B cell (primary cell): ENCODE measurements around the gene ZNF148. TPM values are rescaled to one million over a fixed set of nuclear protein-coding genes. Genes with fewer than 3 reads are reported as not detected.

Experiments used
- ATAC-seq: fragments of 200-7000 bp; cut with Tn5 transposase; one replicate; pipeline ENCODE4 v1.10.0; 2021; ENCODE audit warnings: low read depth, mild to moderate bottlenecking, moderate number of reproducible peaks, moderate library complexity
- CTCF ChIA-PET: fragments of 350-600 bp; sonication (Branson Sonifier 250); formaldehyde crosslinking; loops from one replicate; lab custom pipeline; 2021; ENCODE audit warnings: antibody characterized with exemption, inconsistent platforms; lab: Charles Lee
- POLR2A ChIA-PET: fragments of 350-600 bp; sonication (Branson Sonifier 250); formaldehyde crosslinking; loops from one replicate; lab custom pipeline; 2021; ENCODE audit warnings: antibody characterized with exemption; lab: Charles Lee
- DNase-seq: peaks from one replicate; pipeline ENCODE4 v3.0.0; 2013
- H2AFZ ChIP-seq: 2 replicates; pipeline ENCODE4 v1.6.1; 2012; ENCODE audit warnings: mild to moderate bottlenecking, low read depth, low read length; ENCODE audit not compliant: insufficient read depth, poor library complexity, severe bottlenecking
- H3K27ac ChIP-seq, 2 donors: 1 replicate in 1 of 2; 2 replicates in 1 of 2; pipeline ENCODE4 v1.5.1; 2012 to 2013; ENCODE audit warnings: low read length in 2 of 2, mild to moderate bottlenecking in 2 of 2, moderate library complexity in 1 of 2
- H3K27me3 ChIP-seq, 4 experiments: fragments of 200-600 bp in 1 of 4; sonication (generic) in 1 of 4; replicated peaks in 1 of 4; 1 replicate in 2 of 4; 2 replicates in 2 of 4; pipeline versions ENCODE4 v1.6.1 to v1.7.0; 2013 to 2016; ENCODE audit warnings: low read length in 3 of 4, mild to moderate bottlenecking in 2 of 4, mixed read lengths in 1 of 4, moderate library complexity in 1 of 4; ENCODE audit not compliant: insufficient read depth in 4 of 4, control insufficient read depth in 3 of 4; ENCODE audit errors: control extremely low read depth in 1 of 4
- H3K36me3 ChIP-seq, 2 experiments: replicated peaks in 1 of 2; 1 replicate in 1 of 2; 2 replicates in 1 of 2; pipeline versions ENCODE4 v1.6.1 to v1.7.1; 2013; ENCODE audit warnings: low read length in 1 of 2; ENCODE audit not compliant: insufficient read depth in 2 of 2, control insufficient read depth in 1 of 2; ENCODE audit errors: control extremely low read depth in 1 of 2, extremely low read depth in 1 of 2
- H3K4me1 ChIP-seq, 2 donors: fragments of 200-600 bp in 1 of 2; sonication (generic) in 1 of 2; 1 replicate in 1 of 2; 2 replicates in 1 of 2; pipeline versions ENCODE4 v1.5.1 to v1.6.1; 2013 to 2017; ENCODE audit warnings: low read length in 2 of 2; ENCODE audit not compliant: control insufficient read depth in 2 of 2, insufficient read depth in 2 of 2
- H3K4me2 ChIP-seq: replicated peaks from 2 replicates; pipeline ENCODE3; 2012; ENCODE audit warnings: mild to moderate bottlenecking, low read depth, low read length; ENCODE audit not compliant: poor library complexity, severe bottlenecking
- H3K4me3 ChIP-seq, 5 experiments: fragments of 200-600 bp in 1 of 5; sonication (generic) in 1 of 5; 1 replicate in 3 of 5; 2 replicates in 2 of 5; pipeline versions ENCODE4 v1.5.1 to v1.7.0; 2011 to 2016; ENCODE audit warnings: low read length in 4 of 5, mild to moderate bottlenecking in 4 of 5, low read depth in 2 of 5, control low read depth in 1 of 5, moderate library complexity in 1 of 5; ENCODE audit not compliant: insufficient read depth in 1 of 5; ENCODE audit errors: control extremely low read depth in 1 of 5, extremely low read depth in 1 of 5
- H3K79me2 ChIP-seq: fragments of 200-600 bp; sonication (generic); one replicate; pipeline ENCODE4 v1.6.0; 2016; ENCODE audit warnings: low read length; ENCODE audit not compliant: control insufficient read depth, insufficient read depth
- H3K9ac ChIP-seq: fragments of 200-600 bp; sonication (generic); 2 replicates; pipeline ENCODE4 v1.6.1; 2017; ENCODE audit warnings: mild to moderate bottlenecking, low read length, moderate library complexity
- H3K9me3 ChIP-seq, 3 donors: one replicate each; pipeline versions ENCODE4 v1.6.1 to v1.7.1; 2013; ENCODE audit warnings: low read length in 2 of 3; ENCODE audit not compliant: control insufficient read depth in 2 of 3, insufficient read depth in 1 of 3; ENCODE audit errors: control extremely low read depth in 1 of 3
- H4K20me1 ChIP-seq: 2 replicates; pipeline ENCODE4 v1.6.0; 2012; ENCODE audit warnings: mild to moderate bottlenecking, low read length; ENCODE audit not compliant: insufficient read depth, control insufficient read depth, poor library complexity, severe bottlenecking
- H3K27ac Mint-ChIP-seq: one replicate; pipeline ENCODE4 v1.8.0; 2021; ENCODE audit warnings: mixed read lengths
- H3K27me3 Mint-ChIP-seq: one replicate; pipeline ENCODE4 v1.8.0; 2021; ENCODE audit warnings: mixed read lengths
- H3K4me1 Mint-ChIP-seq: one replicate; pipeline ENCODE4 v1.8.0; 2021; ENCODE audit warnings: mixed read lengths
- H3K4me3 Mint-ChIP-seq: one replicate; pipeline ENCODE4 v1.8.0; 2021; ENCODE audit warnings: mixed read lengths
- H3K9me3 Mint-ChIP-seq: one replicate; pipeline ENCODE4 v1.8.0; 2022; ENCODE audit warnings: mixed read lengths; ENCODE audit not compliant: insufficient read depth
- EZH2 ChIP-seq: IDR thresholded peaks from 2 replicates; pipeline ENCODE4 v1.6.1; 2012; ENCODE audit warnings: borderline replicate concordance, low read depth, mild to moderate bottlenecking, moderate library complexity, low read length; ENCODE audit not compliant: insufficient read depth, poor library complexity, severe bottlenecking
- WGBS: methylation state at CpG from one replicate; pipeline ENCODE4 v1.1.5; 2013; ENCODE audit warnings: missing lambda C conversion rate; ENCODE audit not compliant: insufficient coverage; 5-methylcytosine and 5-hydroxymethylcytosine counted together
- intact Hi-C: fragments of 100-400 bp; cut with micrococcal nuclease; formaldehyde crosslinking; loops from one replicate; pipeline ENCODE4 v1.10.0; 2022
- polyA plus RNA-seq: library from polyadenylated mRNA; depleted of rRNA; stranded (reverse); fragments of >200 nt; gene quantifications from 2 replicates; pipeline ENCODE4 v1.2.3, GENCODE V29; 2012
- total RNA-seq, 2 donors: library from RNA; stranded (reverse); fragments of 120-200 nt in 1 of 2; gene quantifications; 1 replicate in 1 of 2; 2 replicates in 1 of 2; pipeline versions ENCODE4 v1.2.3 to v1.2.4, GENCODE V29; 2013 to 2022
- TF ChIP-seq, protein P1 (sequence below): fragments of 200-600 bp; IDR thresholded peaks from one replicate; pipeline ENCODE4 v1.8.0; 2022; ENCODE audit warnings: antibody characterized with exemption, mild to moderate bottlenecking

ZNF148 gene
- total and polyA plus RNA-seq, 2 donors (not counting 1 experiment from before 2014, with no cell fraction given), result 8.1 to 71.5 TPM

- CTCF ChIA-PET, result no interaction called here
- Mint-ChIP-seq H3K27ac (no peak overlapping the region), H3K4me3 (no peak overlapping the region), H3K9me3 (peaks cover 2% of the 10 kb centered on the region), H3K4me1 (no peaks in the 10 kb centered on the region), H3K27me3 (no peaks in the 10 kb centered on the region)
- ATAC-seq, result no peak
- H3K9ac ChIP-seq, result no peak overlapping the region
- DNase-seq, result no peak
- H3K27me3 ChIP-seq, result no peaks in the 10 kb centered on the region
- intact Hi-C loops, result no loop called here
- H2AFZ ChIP-seq, result no peak overlapping the region
- POLR2A ChIA-PET, result no interaction called here
- TF ChIP-seq, protein P1, sequence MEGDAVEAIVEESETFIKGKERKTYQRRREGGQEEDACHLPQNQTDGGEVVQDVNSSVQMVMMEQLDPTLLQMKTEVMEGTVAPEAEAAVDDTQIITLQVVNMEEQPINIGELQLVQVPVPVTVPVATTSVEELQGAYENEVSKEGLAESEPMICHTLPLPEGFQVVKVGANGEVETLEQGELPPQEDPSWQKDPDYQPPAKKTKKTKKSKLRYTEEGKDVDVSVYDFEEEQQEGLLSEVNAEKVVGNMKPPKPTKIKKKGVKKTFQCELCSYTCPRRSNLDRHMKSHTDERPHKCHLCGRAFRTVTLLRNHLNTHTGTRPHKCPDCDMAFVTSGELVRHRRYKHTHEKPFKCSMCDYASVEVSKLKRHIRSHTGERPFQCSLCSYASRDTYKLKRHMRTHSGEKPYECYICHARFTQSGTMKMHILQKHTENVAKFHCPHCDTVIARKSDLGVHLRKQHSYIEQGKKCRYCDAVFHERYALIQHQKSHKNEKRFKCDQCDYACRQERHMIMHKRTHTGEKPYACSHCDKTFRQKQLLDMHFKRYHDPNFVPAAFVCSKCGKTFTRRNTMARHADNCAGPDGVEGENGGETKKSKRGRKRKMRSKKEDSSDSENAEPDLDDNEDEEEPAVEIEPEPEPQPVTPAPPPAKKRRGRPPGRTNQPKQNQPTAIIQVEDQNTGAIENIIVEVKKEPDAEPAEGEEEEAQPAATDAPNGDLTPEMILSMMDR, result no peak
- no peak for TF ChIP-seq EZH2
- H3K4me3 ChIP-seq, result no peak overlapping the region
- peaks cover 6 to 41% of the 10 kb centered on the region in 2 experiments for H3K36me3 ChIP-seq
- H4K20me1 ChIP-seq, result no peaks in the 10 kb centered on the region
- H3K79me2 ChIP-seq, result peaks cover 8% of the 10 kb centered on the region
- no peak overlapping the region for H3K4me2 ChIP-seq
- no peaks in the 10 kb centered on the region for H3K4me1 ChIP-seq
- no peak overlapping the region for H3K27ac ChIP-seq
- H3K9me3 ChIP-seq, result peaks cover 3 to 10% (median 5%) of the 10 kb centered on the region in 3 donors
Measured at GRCh38 chr3:125325746-125326145, 49.4 kb downstream of the ZNF148 start.

DNA sequence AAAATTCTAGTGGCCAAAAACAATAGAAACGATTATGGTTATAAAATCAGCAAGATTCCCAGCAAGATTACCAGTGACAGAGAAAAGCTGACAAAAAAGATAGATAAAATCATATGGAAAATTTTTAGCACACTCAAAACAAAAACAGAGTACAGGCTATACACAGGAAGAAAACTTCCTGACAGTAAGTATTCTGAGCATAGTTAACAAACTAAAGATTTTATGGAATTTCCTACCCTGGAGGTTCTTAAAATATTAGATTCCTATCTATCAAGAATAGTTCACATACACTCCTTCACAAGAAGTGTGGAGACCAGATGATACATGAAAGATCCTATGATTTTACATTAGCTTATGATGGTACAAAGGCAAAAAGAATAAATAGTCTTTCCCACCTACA is 50.8 kb downstream of the ZNF148 start:
- no peak overlapping the region for H3K4me2 ChIP-seq
- no peak overlapping the region for H2AFZ ChIP-seq
- no peaks in the 10 kb centered on the region for H4K20me1 ChIP-seq
- H3K4me3 ChIP-seq, result no peak overlapping the region
- ATAC-seq (no peak), DNase-seq (no peak)
- WGBS, result no CpG with 5 or more reads among the region's 1 CpG
- no peaks in the 10 kb centered on the region for H3K4me1 ChIP-seq
- Mint-ChIP-seq H3K4me1 (no peaks in the 10 kb centered on the region), H3K9me3 (peaks cover 2% of the 10 kb centered on the region), H3K27me3 (no peaks in the 10 kb centered on the region), H3K4me3 (no peak overlapping the region), H3K27ac (no peak overlapping the region)
- TF ChIP-seq, protein P1, result no peak
- H3K9me3 ChIP-seq, result peaks cover 3 to 10% (median 5%) of the 10 kb centered on the region in 3 donors
- intact Hi-C loops, result loop anchor here (5.0 kb wide), 1 partner anchor 37 kb away; no protein-coding TSS in a partner anchor
- peaks cover 6 to 37% of the 10 kb centered on the region in 2 experiments for H3K36me3 ChIP-seq
- H3K79me2 ChIP-seq, result peaks cover 4% of the 10 kb centered on the region
- no peaks in the 10 kb centered on the region for H3K27me3 ChIP-seq
- H3K9ac ChIP-seq, result no peak overlapping the region
- ChIA-PET POLR2A (no interaction called here), CTCF (interaction anchor here (0.9 kb wide), 1 partner anchor 13 kb away, joined by 3 read pairs; no protein-coding TSS in a partner anchor)
- no peak overlapping the region for H3K27ac ChIP-seq
